IMR-90 (cell line): ENCODE data around the gene CIAO3. TPM values are rescaled to one million over a fixed set of nuclear protein-coding genes. Genes with fewer than 3 reads are reported as not detected.

Source experiments
- ATAC-seq: fragments of 200-7000 bp; cut with Tn5 transposase; 2 replicates; pipeline ENCODE4 v1.9.1; 2020; ENCODE audit warnings: low read depth, mild to moderate bottlenecking, moderate library complexity
- BruUV-seq: library from RNA; stranded (reverse); fragments of 400-500 nt; replicated peaks from 2 replicates; lab custom pipeline; 2021; lab: Mats Ljungman, UMichigan
- CTCF ChIA-PET: fragments of 300-600 bp; formaldehyde crosslinking; extraction: SDS; loops from one replicate; lab custom pipeline; 2021; ENCODE audit warnings: antibody characterized with exemption; lab: Yijun Ruan, JAX
- POLR2A ChIA-PET: fragments of 300-600 bp; sonication (Branson Sonifier 250); formaldehyde crosslinking; loops from one replicate; lab custom pipeline; 2022; ENCODE audit warnings: antibody characterized with exemption; ENCODE audit not compliant: unreplicated experiment; lab: Charles Lee
- DNase-seq: peaks from one replicate; pipeline ENCODE4 v3.0.0; 2013
- H2AFZ ChIP-seq: replicated peaks from 2 replicates; pipeline ENCODE3; 2013; ENCODE audit warnings: low read length, mild to moderate bottlenecking; ENCODE audit not compliant: poor library complexity
- H2AK5ac ChIP-seq: 2 replicates; pipeline ENCODE4 v1.6.1; 2013; ENCODE audit warnings: low read depth, low read length, inconsistent platforms
- H2AK9ac ChIP-seq: replicated peaks from 2 replicates; pipeline ENCODE3; 2013; ENCODE audit warnings: mild to moderate bottlenecking, low read depth, low read length, moderate library complexity; ENCODE audit not compliant: poor library complexity
- H2BK120ac ChIP-seq: 2 replicates; pipeline ENCODE4 v1.6.1; 2013; ENCODE audit warnings: low read depth, low read length, inconsistent platforms
- H2BK15ac ChIP-seq: 3 replicates; pipeline ENCODE4 v1.6.1; 2013; ENCODE audit warnings: low read depth, low read length, inconsistent platforms
- H2BK20ac ChIP-seq: 2 replicates; pipeline ENCODE4 v1.6.1; 2013; ENCODE audit warnings: low read depth, mild to moderate bottlenecking, inconsistent platforms, low read length, moderate library complexity
- H2BK5ac ChIP-seq: 2 replicates; pipeline ENCODE4 v1.6.1; 2013; ENCODE audit warnings: mild to moderate bottlenecking, low read depth, low read length, inconsistent platforms; ENCODE audit not compliant: poor library complexity, severe bottlenecking
- H3K14ac ChIP-seq: replicated peaks from 2 replicates; pipeline ENCODE4 v1.6.1; 2013; ENCODE audit warnings: low read depth, low read length, inconsistent platforms
- H3K18ac ChIP-seq: 2 replicates; pipeline ENCODE4 v1.6.1; 2013; ENCODE audit warnings: low read depth, low read length, control low read depth
- H3K23ac ChIP-seq: 2 replicates; pipeline ENCODE4 v1.6.1; 2013; ENCODE audit warnings: low read depth, low read length, inconsistent platforms
- H3K27ac ChIP-seq: 2 replicates; pipeline ENCODE4 v1.5.1; 2013; ENCODE audit warnings: mild to moderate bottlenecking, control low read depth, low read length; ENCODE audit not compliant: insufficient read depth
- H3K27me3 ChIP-seq: 2 replicates; pipeline ENCODE4 v1.6.1; 2013; ENCODE audit warnings: low read length; ENCODE audit not compliant: control insufficient read depth, insufficient read depth
- H3K36me3 ChIP-seq: 2 replicates; pipeline ENCODE4 v1.6.1; 2013; ENCODE audit warnings: low read length, mixed read lengths; ENCODE audit not compliant: control insufficient read depth, insufficient read depth
- H3K4ac ChIP-seq: 2 replicates; pipeline ENCODE4 v1.6.1; 2013; ENCODE audit warnings: low read depth, low read length, inconsistent platforms
- H3K4me1 ChIP-seq: 2 replicates; pipeline ENCODE4 v1.6.1; 2013; ENCODE audit warnings: low read length, mixed read lengths; ENCODE audit not compliant: control insufficient read depth, insufficient read depth
- H3K4me2 ChIP-seq: 2 replicates; pipeline ENCODE4 v1.6.1; 2013; ENCODE audit warnings: low read depth, mild to moderate bottlenecking, control low read depth, low read length, moderate library complexity
- H3K4me3 ChIP-seq: 2 replicates; pipeline ENCODE4 v1.5.1; 2013; ENCODE audit warnings: low read depth, mild to moderate bottlenecking, control low read depth, low read length, moderate library complexity; ENCODE audit not compliant: insufficient read depth
- H3K56ac ChIP-seq: 2 replicates; pipeline ENCODE4 v1.6.1; 2013; ENCODE audit warnings: low read length, inconsistent platforms; ENCODE audit not compliant: insufficient read depth; ENCODE audit errors: extremely low read depth
- H3K79me1 ChIP-seq, 2 experiments: 2 replicates each; pipeline ENCODE4 v1.6.1; 2013; ENCODE audit warnings: low read length in 2 of 2, inconsistent platforms in 1 of 2, low read depth in 1 of 2
- H3K9ac ChIP-seq: 2 replicates; pipeline ENCODE4 v1.6.1; 2013; ENCODE audit warnings: low read depth, low read length, control low read depth
- H3K9me1 ChIP-seq: 2 replicates; pipeline ENCODE4 v1.6.1; 2013; ENCODE audit warnings: low read length, inconsistent platforms; ENCODE audit not compliant: insufficient read depth
- H3K9me3 ChIP-seq: 2 replicates; pipeline ENCODE4 v1.6.1; 2013; ENCODE audit warnings: low read length; ENCODE audit not compliant: control insufficient read depth, insufficient read depth
- H4K20me1 ChIP-seq: 2 replicates; pipeline ENCODE4 v1.6.1; 2013; ENCODE audit warnings: low read length, inconsistent platforms; ENCODE audit not compliant: insufficient read depth
- H4K5ac ChIP-seq: 2 replicates; pipeline ENCODE4 v1.6.1; 2013; ENCODE audit warnings: mild to moderate bottlenecking, low read depth, low read length, control low read depth
- H4K8ac ChIP-seq, 2 experiments: 2 replicates each; pipeline ENCODE4 v1.6.1; 2013; ENCODE audit warnings: low read depth in 2 of 2, low read length in 2 of 2, control low read depth in 1 of 2, inconsistent platforms in 1 of 2
- H4K91ac ChIP-seq: 2 replicates; pipeline ENCODE4 v1.6.1; 2013; ENCODE audit warnings: low read depth, low read length, inconsistent platforms; ENCODE audit not compliant: insufficient read depth
- BHLHE40 ChIP-seq: fragments of 150-350 bp; IDR thresholded peaks from 2 replicates; pipeline ENCODE4 v1.6.1; 2016; ENCODE audit warnings: mild to moderate bottlenecking, low read depth, low read length
- CEBPB ChIP-seq: IDR thresholded peaks from 2 replicates; pipeline ENCODE4 v1.6.1; 2012; ENCODE audit warnings: low read depth, low read length, improper control_type of control experiment
- CHD1 ChIP-seq: IDR thresholded peaks from 2 replicates; pipeline ENCODE4 v1.6.1; 2012; ENCODE audit warnings: low read depth, low read length, improper control_type of control experiment
- FOS ChIP-seq: fragments of 150-350 bp; IDR thresholded peaks from 2 replicates; pipeline ENCODE4 v1.6.1; 2016; ENCODE audit warnings: low read depth, low read length
- NFE2L2 ChIP-seq: fragments of 150-350 bp; IDR thresholded peaks from 2 replicates; pipeline ENCODE4 v1.6.1; 2016; ENCODE audit warnings: low read depth, mild to moderate bottlenecking, low read length
- POLR2A ChIP-seq: IDR thresholded peaks from 2 replicates; pipeline ENCODE4 v1.6.1; 2012; ENCODE audit warnings: mild to moderate bottlenecking, low read depth, low read length
- SMC3 ChIP-seq: fragments of 150-350 bp; IDR thresholded peaks from 2 replicates; pipeline ENCODE4 v1.6.1; 2016; ENCODE audit warnings: low read depth, mild to moderate bottlenecking, antibody characterized with exemption, low read length, moderate library complexity
- WGBS, 2 experiments: methylation state at CpG; one replicate each; pipeline versions ENCODE4 v1.1.5 to v1.1.7; 2013; ENCODE audit warnings: missing lambda C conversion rate in 2 of 2; ENCODE audit not compliant: insufficient read length in 1 of 2; ENCODE audit errors: extremely low coverage in 2 of 2; 5-methylcytosine and 5-hydroxymethylcytosine counted together
- dilution Hi-C: fragments of 300-500 bp; cut with HindIII; formaldehyde crosslinking; loops from one replicate; pipeline ENCODE4 v1.14.3; 2018; ENCODE audit warnings: low sequenced_read_pairs; ENCODE audit not compliant: unreplicated experiment
- in situ Hi-C: fragments of 300-500 bp; cut with MboI; formaldehyde crosslinking; loops from 3 replicates; pipeline ENCODE4 v1.14.3; 2019; ENCODE audit warnings: low sequenced_read_pairs, inconsistent platforms, mixed read lengths
- intact Hi-C: fragments of 100-400 bp; cut with micrococcal nuclease; formaldehyde crosslinking; loops from 2 replicates; pipeline ENCODE4 v1.10.0; 2022
- polyA plus RNA-seq, 3 experiments: library from polyadenylated mRNA; depleted of rRNA; stranded (reverse); fragments of >200 nt; gene quantifications; 2 replicates each; pipeline ENCODE4 v1.2.3, GENCODE V29; 2012; ENCODE audit warnings: low replicate concordance in 1 of 3
- total RNA-seq: library from RNA; depleted of rRNA; stranded (reverse); fragments of >200 nt; gene quantifications from 2 replicates; pipeline ENCODE4 v1.2.3, GENCODE V29; 2012

CIAO3 gene
- total and polyA plus RNA-seq, 2 of the 4 experiments (the other 2 are of a cell fraction) = 17.0 to 20.2 TPM

DNA sequence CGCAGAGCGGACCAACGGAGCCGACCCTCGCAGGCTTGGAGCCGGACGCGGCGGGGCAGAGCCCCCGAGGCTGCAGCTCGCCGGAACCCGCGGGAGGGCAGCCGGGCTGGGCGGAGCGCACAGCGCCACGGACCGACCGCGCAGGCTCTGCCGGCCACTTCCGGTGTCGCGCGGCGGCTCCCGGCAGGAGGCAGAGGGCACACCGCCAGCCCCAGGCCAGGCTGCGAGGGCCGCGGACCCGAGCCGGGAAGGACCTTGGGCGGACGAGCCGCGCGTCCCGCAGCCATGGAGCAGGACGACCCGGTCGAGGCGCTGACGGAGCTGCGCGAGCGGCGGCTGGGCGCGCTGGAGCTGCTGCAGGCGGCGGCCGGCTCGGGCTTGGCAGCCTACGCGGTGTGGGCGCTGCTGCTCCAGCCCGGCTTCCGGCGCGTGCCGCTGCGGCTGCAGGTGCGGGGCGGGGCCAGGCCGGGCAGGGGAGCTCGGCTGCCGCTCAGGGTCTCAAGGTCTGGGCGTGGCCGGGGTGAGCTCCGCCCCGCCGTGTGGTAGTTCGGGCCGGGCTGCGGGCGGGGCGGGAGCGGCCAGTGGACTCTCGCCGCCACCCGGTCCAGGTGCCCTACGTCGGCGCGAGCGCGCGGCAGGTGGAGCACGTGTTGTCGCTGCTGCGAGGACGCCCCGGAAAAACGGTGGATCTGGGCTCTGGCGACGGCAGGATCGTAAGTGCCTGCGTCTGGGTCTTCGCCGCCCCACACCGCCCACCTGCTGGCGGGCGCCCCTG is 19.6 kb downstream of the CIAO3 start, which contains the start of gene ANTKMT:
ANTKMT (plus strand) TSS at position 157 of the 775 bp plus-strand sequence; CDS start at position 286, 129 bp downstream.
- intact Hi-C loops (no loop called here), in situ Hi-C loops (loop anchor here (25.0 kb wide), 1 partner anchor 341 kb away; the partner anchor contains the start of gene SSTR5), dilution Hi-C loops (no loop called here)
- Histone ChIP-seq H4K91ac (peak within 1 kb of the TSS; percentile 81), H3K4me3 (peak within 1 kb of the TSS; percentile 98), H3K23ac (peak within 1 kb of the TSS; percentile 28; the same call in 1 of the 2 replicates), H3K4me1 (peaks cover 13% of the 10 kb centered on the region), H3K27me3 (no peaks in the 10 kb centered on the region), H3K4me2 (peak within 1 kb of the TSS; percentile 79), H3K9me3 (no peaks in the 10 kb centered on the region), H2BK20ac (no peak within 1 kb of the TSS), H2AK5ac (peak within 1 kb of the TSS; percentile 95), H4K5ac (peak within 1 kb of the TSS; percentile 95), H3K14ac (peak within 1 kb of the TSS; percentile 49; the same call in 1 of the 2 replicates), H3K36me3 (peaks cover 1% of the 10 kb centered on the region; the same call in 1 of the 2 replicates), H2BK120ac (peak within 1 kb of the TSS; percentile 10; the same call in 1 of the 2 replicates), H2BK5ac (peak within 1 kb of the TSS; percentile 93), H3K79me1 (peaks cover 13 to 18% of the 10 kb centered on the region in 2 experiments), H3K18ac (peak within 1 kb of the TSS; percentile 58; the same call in 1 of the 2 replicates), H2AK9ac (peak within 1 kb of the TSS; percentile 92), H4K20me1 (peaks cover 6% of the 10 kb centered on the region), H3K4ac (peak within 1 kb of the TSS; percentile 88), H3K9me1 (no peaks in the 10 kb centered on the region), H3K9ac (peak within 1 kb of the TSS; percentile 88), H4K8ac (peak within 1 kb of the TSS; percentile 92 to 94), H2BK15ac (no peak within 1 kb of the TSS), H3K56ac (peak within 1 kb of the TSS; percentile 64), H3K27ac (peak within 1 kb of the TSS; percentile 97), H2AFZ (peak within 1 kb of the TSS; percentile 96)
- TF ChIP-seq CHD1 (peak; percentile 68; the same call in 1 of the 2 replicates), SMC3 (no peak), BHLHE40 (peak; percentile 78), FOS (no peak), NFE2L2 (no peak), POLR2A (0 out of 2 replicates have a peak, but pooled peaks have one; percentile 10), CEBPB (no peak)
- ATAC-seq (peak; percentile 88), DNase-seq (peak; percentile 64)
- POLR2A ChIA-PET = no interaction called here
- BruUV-seq = no TSS peak
- 6% methylated on average over 73 of the region's 106 CpGs; no CpG with 5 or more reads in 1 of the 2 experiments for WGBS, 2 experiments
- CTCF ChIA-PET = no interaction called here
